PFSK-1 (cell line): ENCODE data around the gene CRHR2.

ENCODE experiments used
- POLR2AphosphoS5 ChIP-seq: IDR thresholded peaks from 2 replicates; pipeline ENCODE4 v1.6.1; 2012; ENCODE audit warnings: low read depth, mild to moderate bottlenecking, control low read depth, low read length, moderate library complexity
- REST ChIP-seq, 2 experiments: IDR thresholded peaks; 2 replicates each; pipeline versions ENCODE4 v1.6.1 to v1.8.0; 2011 to 2012; ENCODE audit warnings: low read depth in 2 of 2, low read length in 2 of 2, control low read depth in 1 of 2, inconsistent platforms in 1 of 2, mild to moderate bottlenecking in 1 of 2, moderate library complexity in 1 of 2; ENCODE audit not compliant: insufficient read depth in 1 of 2
- SIN3A ChIP-seq: IDR thresholded peaks from 2 replicates; pipeline ENCODE4 v1.6.1; 2012; ENCODE audit warnings: mild to moderate bottlenecking, low read length, moderate library complexity, borderline replicate concordance; ENCODE audit not compliant: insufficient read depth
- TAF1 ChIP-seq: IDR thresholded peaks from 2 replicates; pipeline ENCODE4 v1.6.1; 2012; ENCODE audit warnings: low read length, control low read depth, borderline replicate concordance; ENCODE audit not compliant: insufficient read depth

GRCh38 chr7:30692882-30693281 lies 10.6 kb upstream of the CRHR2 start:
- TF ChIP-seq REST (IDR thresholded peaks at IDR 0.05; ENCODE audit: insufficient read depth in 1 of 2, low read depth in 2 of 2, low read length in 2 of 2) (no peak), SIN3A (no peak), POLR2AphosphoS5 (no peak), TAF1 (no peak)
